HepG2 (cell line): ENCODE results near the gene NDUFS5.

ENCODE experiments used
- CEBPB ChIP-seq: IDR thresholded peaks from 2 replicates; pipeline ENCODE4 v1.6.1; 2011; ENCODE audit warnings: low read depth, low read length, improper control_type of control experiment, borderline replicate concordance
- MYNN ChIP-seq: sonication (generic); formaldehyde crosslinking; IDR thresholded peaks from 2 replicates; pipeline ENCODE4 v1.4.0; 2020; ENCODE audit warnings: mild to moderate bottlenecking, low read depth, missing genetic modification reagents
- TBP ChIP-seq: sonication (generic); formaldehyde crosslinking; IDR thresholded peaks from 2 replicates; pipeline ENCODE4 v1.5.0; 2020; ENCODE audit warnings: missing genetic modification reagents
- ZBTB43 ChIP-seq: sonication (generic); formaldehyde crosslinking; conservative IDR thresholded peaks from 2 replicates; pipeline ENCODE4 v1.4.0; 2020; ENCODE audit warnings: missing genetic modification reagents
- ZNF7 ChIP-seq: IDR thresholded peaks from 2 replicates; pipeline ENCODE4 v1.6.1; 2016; ENCODE audit warnings: missing biosample characterization, missing genetic modification reagents
- ZNF770 ChIP-seq: sonication (generic); formaldehyde crosslinking; IDR thresholded peaks from 2 replicates; pipeline ENCODE4 v1.5.0; 2020; ENCODE audit warnings: mild to moderate bottlenecking, missing genetic modification reagents
- TF ChIP-seq, protein P1 (sequence below): sonication (generic); formaldehyde crosslinking; conservative IDR thresholded peaks from 2 replicates; pipeline ENCODE4 v1.4.0; 2020; ENCODE audit warnings: missing genetic modification reagents
- TF ChIP-seq, protein P2 (sequence below): sonication (generic); formaldehyde crosslinking; IDR thresholded peaks from 2 replicates; pipeline ENCODE4 v1.5.0; 2020; ENCODE audit warnings: missing genetic modification reagents
- TF ChIP-seq, protein P3 (sequence below): sonication (generic); formaldehyde crosslinking; IDR thresholded peaks from 2 replicates; pipeline ENCODE4 v1.5.0; 2020; ENCODE audit warnings: mild to moderate bottlenecking, missing genetic modification reagents, moderate library complexity

DNA sequence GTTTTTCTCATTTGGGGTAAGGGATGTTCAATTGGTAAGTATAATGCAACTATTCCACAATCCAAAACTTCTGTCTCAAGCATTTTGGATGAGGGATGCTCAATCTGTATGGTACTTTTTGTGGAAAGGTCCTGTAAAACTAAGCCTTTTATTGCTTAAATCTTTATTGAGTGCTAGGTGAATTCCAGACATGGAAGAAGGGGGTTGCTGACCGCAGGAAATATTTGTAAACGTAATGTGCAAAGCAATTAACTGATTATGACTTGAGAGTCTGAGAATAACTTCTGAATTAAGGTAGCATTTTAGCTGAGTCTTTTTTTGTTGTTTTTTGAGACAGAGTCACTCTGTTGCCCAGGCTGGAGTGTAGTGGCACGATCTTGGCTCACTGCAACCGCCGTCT, 32.0 kb upstream of the NDUFS5 start:
- TF ChIP-seq, protein P1, sequence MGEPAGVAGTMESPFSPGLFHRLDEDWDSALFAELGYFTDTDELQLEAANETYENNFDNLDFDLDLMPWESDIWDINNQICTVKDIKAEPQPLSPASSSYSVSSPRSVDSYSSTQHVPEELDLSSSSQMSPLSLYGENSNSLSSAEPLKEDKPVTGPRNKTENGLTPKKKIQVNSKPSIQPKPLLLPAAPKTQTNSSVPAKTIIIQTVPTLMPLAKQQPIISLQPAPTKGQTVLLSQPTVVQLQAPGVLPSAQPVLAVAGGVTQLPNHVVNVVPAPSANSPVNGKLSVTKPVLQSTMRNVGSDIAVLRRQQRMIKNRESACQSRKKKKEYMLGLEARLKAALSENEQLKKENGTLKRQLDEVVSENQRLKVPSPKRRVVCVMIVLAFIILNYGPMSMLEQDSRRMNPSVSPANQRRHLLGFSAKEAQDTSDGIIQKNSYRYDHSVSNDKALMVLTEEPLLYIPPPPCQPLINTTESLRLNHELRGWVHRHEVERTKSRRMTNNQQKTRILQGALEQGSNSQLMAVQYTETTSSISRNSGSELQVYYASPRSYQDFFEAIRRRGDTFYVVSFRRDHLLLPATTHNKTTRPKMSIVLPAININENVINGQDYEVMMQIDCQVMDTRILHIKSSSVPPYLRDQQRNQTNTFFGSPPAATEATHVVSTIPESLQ: no peak
- TF ChIP-seq, protein P2, sequence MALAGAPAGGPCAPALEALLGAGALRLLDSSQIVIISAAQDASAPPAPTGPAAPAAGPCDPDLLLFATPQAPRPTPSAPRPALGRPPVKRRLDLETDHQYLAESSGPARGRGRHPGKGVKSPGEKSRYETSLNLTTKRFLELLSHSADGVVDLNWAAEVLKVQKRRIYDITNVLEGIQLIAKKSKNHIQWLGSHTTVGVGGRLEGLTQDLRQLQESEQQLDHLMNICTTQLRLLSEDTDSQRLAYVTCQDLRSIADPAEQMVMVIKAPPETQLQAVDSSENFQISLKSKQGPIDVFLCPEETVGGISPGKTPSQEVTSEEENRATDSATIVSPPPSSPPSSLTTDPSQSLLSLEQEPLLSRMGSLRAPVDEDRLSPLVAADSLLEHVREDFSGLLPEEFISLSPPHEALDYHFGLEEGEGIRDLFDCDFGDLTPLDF (CRISPR knock-in tag): no peak
- no peak for TF ChIP-seq CEBPB
- TF ChIP-seq ZNF770 (CRISPR knock-in tag): no peak
- TF ChIP-seq, protein P3, sequence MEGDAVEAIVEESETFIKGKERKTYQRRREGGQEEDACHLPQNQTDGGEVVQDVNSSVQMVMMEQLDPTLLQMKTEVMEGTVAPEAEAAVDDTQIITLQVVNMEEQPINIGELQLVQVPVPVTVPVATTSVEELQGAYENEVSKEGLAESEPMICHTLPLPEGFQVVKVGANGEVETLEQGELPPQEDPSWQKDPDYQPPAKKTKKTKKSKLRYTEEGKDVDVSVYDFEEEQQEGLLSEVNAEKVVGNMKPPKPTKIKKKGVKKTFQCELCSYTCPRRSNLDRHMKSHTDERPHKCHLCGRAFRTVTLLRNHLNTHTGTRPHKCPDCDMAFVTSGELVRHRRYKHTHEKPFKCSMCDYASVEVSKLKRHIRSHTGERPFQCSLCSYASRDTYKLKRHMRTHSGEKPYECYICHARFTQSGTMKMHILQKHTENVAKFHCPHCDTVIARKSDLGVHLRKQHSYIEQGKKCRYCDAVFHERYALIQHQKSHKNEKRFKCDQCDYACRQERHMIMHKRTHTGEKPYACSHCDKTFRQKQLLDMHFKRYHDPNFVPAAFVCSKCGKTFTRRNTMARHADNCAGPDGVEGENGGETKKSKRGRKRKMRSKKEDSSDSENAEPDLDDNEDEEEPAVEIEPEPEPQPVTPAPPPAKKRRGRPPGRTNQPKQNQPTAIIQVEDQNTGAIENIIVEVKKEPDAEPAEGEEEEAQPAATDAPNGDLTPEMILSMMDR (CRISPR knock-in tag): no peak
- no peak for TF ChIP-seq MYNN (CRISPR knock-in tag)
- no peak for TF ChIP-seq TBP (CRISPR knock-in tag)
- no peak for TF ChIP-seq ZNF7 (CRISPR knock-in tag)
- no peak for TF ChIP-seq ZBTB43 (CRISPR knock-in tag)
